Tibial artery (tissue), 4 donors: ENCODE data around the gene IGFBP4.

Source experiments
- DNase-seq, 2 donors: peaks; one replicate each; pipeline ENCODE4 v3.0.0-alpha.2; 2019
- H3K27ac ChIP-seq, 2 donors: fragments of 200-600 bp; sonication (generic) in 1 of 2; 1 replicate in 1 of 2; 2 replicates in 1 of 2; pipeline ENCODE4 v1.5.1; 2018 to 2019; ENCODE audit warnings: mild to moderate bottlenecking in 1 of 2
- H3K27me3 ChIP-seq, 2 donors: fragments of 200-600 bp; sonication (generic) in 1 of 2; one replicate each; pipeline versions ENCODE4 v1.5.1 to v1.6.0; 2016 to 2019
- H3K36me3 ChIP-seq, 3 donors: fragments of 200-600 bp; sonication (generic) in 2 of 3; one replicate each; pipeline ENCODE4 v1.5.1; 2016 to 2019; ENCODE audit warnings: mild to moderate bottlenecking in 2 of 3
- H3K4me1 ChIP-seq, 4 donors: fragments of 200-600 bp; sonication (generic) in 2 of 4; 1 replicate in 3 of 4; 2 replicates in 1 of 4; pipeline ENCODE4 v1.5.1; 2016 to 2019
- H3K4me3 ChIP-seq, 2 donors: fragments of 200-600 bp; sonication (generic) in 1 of 2; 1 replicate in 1 of 2; 2 replicates in 1 of 2; pipeline ENCODE4 v1.5.1; 2018 to 2019; ENCODE audit warnings: mild to moderate bottlenecking in 2 of 2
- H3K9me3 ChIP-seq, 3 donors: fragments of 200-600 bp; sonication (generic) in 1 of 3; one replicate each; pipeline ENCODE4 v1.5.1; 2016 to 2019
- intact Hi-C: fragments of 100-400 bp; cut with DNase I; formaldehyde crosslinking; loops from one replicate; pipeline ENCODE4 v1.15.0; 2023; ENCODE audit warnings: low total_unique reads
- TF ChIP-seq, protein P1 (sequence below), 2 experiments: fragments of 200-600 bp in 1 of 2; fragments of 450-650 bp in 1 of 2; IDR thresholded peaks; one replicate each; pipeline ENCODE4 v1.5.1; 2017 to 2019; ENCODE audit warnings: antibody characterized with exemption in 2 of 2, mild to moderate bottlenecking in 1 of 2, moderate library complexity in 1 of 2

IGFBP4 gene

DNA sequence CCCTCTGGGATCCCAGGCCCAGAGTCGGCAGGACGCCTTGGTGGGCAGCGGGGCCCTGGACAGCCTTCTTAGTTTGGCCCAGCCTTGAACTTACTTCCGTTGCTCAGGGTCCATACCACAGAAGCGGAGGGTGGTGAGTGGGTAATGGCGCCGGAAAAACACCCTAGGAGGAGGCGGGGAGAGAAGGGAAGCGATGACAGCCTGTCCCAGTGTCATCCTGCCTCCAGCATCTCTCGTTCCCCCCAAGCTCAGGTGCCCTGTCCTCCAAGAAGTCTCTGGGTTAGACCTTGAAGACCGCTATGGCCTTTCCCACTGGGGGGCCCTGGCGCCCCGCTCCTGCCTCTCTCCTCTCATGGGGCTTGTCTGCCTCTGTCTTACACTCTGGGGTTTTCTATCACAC lies 35.2 kb downstream of the IGFBP4 start:
- TF ChIP-seq, protein P1, sequence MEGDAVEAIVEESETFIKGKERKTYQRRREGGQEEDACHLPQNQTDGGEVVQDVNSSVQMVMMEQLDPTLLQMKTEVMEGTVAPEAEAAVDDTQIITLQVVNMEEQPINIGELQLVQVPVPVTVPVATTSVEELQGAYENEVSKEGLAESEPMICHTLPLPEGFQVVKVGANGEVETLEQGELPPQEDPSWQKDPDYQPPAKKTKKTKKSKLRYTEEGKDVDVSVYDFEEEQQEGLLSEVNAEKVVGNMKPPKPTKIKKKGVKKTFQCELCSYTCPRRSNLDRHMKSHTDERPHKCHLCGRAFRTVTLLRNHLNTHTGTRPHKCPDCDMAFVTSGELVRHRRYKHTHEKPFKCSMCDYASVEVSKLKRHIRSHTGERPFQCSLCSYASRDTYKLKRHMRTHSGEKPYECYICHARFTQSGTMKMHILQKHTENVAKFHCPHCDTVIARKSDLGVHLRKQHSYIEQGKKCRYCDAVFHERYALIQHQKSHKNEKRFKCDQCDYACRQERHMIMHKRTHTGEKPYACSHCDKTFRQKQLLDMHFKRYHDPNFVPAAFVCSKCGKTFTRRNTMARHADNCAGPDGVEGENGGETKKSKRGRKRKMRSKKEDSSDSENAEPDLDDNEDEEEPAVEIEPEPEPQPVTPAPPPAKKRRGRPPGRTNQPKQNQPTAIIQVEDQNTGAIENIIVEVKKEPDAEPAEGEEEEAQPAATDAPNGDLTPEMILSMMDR (IDR thresholded peaks at IDR 0.05): no peak
- no peaks in the 10 kb centered on the region for H3K27me3 ChIP-seq
- H3K9me3 ChIP-seq: no peaks in the 10 kb centered on the region
- no peak overlapping the region for H3K4me3 ChIP-seq
- H3K27ac ChIP-seq: no peak overlapping the region
- DNase-seq: no peak
- intact Hi-C loops: loop anchor here (5.0 kb wide), 1 partner anchor 54 kb away; no protein-coding TSS in a partner anchor
- H3K36me3 ChIP-seq: no peaks in the 10 kb centered on the region
- peaks cover 0 to 9% (median 5%) of the 10 kb centered on the region in 4 donors for H3K4me1 ChIP-seq

DNA sequence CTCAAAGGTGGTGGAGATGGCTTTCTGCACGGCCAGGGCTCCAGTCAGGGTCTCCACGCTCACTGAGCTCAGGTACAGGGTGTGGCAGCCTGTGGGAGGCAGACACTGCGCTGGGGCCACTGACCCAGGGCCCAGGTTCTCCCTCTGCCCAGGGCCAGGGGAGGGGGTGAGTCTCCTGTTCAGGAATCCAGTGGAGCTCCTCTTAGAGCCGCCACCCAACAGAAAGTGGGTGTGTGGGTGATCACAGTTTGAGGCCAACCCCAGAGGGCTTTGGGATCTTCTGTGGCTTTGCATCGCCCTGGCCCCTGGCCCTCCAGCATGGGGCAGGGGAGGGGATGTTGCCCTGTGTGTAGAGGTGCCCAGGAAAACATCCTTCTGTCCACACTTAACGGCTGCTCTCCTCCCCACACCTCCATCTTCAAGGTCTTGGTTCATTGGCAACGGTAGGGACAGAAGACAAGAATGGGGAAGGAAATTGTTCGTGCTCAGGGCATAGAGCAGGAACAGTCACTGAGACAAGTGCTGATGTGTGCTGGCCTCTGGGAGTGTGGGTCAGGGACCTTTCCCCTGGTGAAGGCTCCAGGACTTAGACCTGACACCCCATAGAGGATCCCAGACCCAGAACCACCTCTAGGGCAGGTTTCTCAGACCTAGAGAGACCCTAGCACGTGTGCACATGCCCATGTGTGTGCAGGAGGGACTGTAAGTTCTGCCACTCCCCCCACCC lies 36.7 kb downstream of the IGFBP4 start:
- Histone ChIP-seq H3K27ac (no peak overlapping the region), H3K27me3 (no peaks in the 10 kb centered on the region), H3K9me3 (no peaks in the 10 kb centered on the region), H3K4me1 (peaks cover 0 to 9% (median 5%) of the 10 kb centered on the region in 4 donors), H3K4me3 (no peak overlapping the region), H3K36me3 (no peaks in the 10 kb centered on the region)
- intact Hi-C loops: loop anchor here (5.0 kb wide), 1 partner anchor 52 kb away; no protein-coding TSS in a partner anchor
- no peak for DNase-seq
- TF ChIP-seq, protein P1 (IDR thresholded peaks at IDR 0.05): no peak

DNA sequence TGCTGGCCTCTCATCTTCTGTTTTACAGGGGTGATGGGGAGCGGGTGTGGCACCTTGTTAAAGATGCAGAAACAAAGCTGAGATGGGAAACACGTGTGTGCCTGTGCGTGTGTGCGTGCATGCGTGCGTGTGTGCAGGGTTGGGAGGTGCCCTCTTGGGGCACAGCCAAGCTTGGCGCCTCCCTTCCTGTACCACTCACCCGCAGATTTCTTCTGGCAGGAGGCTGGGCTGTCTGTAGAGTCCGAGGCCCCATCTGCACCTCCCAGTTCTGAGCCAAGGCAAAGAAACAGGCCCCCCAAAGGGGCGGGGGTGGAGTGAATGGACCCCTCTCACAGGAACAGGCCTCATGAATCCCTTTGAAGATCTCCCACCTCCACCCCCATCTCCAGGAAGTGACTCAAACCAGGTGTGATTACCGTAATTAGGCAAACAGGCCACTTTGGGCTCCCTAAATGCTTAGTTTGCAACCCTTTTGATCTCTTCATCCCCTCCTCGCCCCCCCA lies 37.3 kb downstream of the IGFBP4 start:
- H3K4me3 ChIP-seq: no peak overlapping the region
- no peaks in the 10 kb centered on the region for H3K36me3 ChIP-seq
- H3K27ac ChIP-seq: no peak overlapping the region
- H3K27me3 ChIP-seq: no peaks in the 10 kb centered on the region
- TF ChIP-seq, protein P1 (IDR thresholded peaks at IDR 0.05): no peak
- DNase-seq: no peak
- H3K9me3 ChIP-seq: no peaks in the 10 kb centered on the region
- H3K4me1 ChIP-seq: peaks cover 0 to 6% (median 4%) of the 10 kb centered on the region in 4 donors
- intact Hi-C loops: no loop called here

DNA sequence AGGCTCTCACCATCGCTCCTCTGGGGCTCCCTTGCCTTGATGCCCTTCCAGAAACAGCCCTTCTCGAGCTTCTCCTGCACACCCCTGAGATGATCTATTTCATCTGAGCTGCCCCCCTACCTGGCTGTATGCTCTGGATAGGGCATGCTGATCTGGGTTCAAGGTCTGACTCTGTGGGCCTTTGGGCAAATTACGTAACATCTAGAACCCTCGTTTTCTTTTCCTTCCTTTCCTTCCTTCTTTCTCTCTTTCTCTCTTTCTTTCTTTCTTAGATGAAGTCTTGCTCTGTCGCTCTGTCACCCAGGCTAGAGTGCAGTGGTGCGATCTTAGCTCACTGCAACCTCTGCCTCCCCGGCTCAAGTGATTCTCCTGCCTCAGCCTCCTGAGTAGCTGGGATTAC lies 37.9 kb downstream of the IGFBP4 start:
- TF ChIP-seq, protein P1 (IDR thresholded peaks at IDR 0.05): no peak
- DNase-seq: no peak
- no peak overlapping the region for H3K27ac ChIP-seq
- no peaks in the 10 kb centered on the region for H3K27me3 ChIP-seq
- no peak overlapping the region for H3K4me3 ChIP-seq
- H3K9me3 ChIP-seq: no peaks in the 10 kb centered on the region
- intact Hi-C loops: no loop called here
- peaks cover 0 to 5% (median under 1%) of the 10 kb centered on the region in 4 donors for H3K4me1 ChIP-seq
- H3K36me3 ChIP-seq: no peaks in the 10 kb centered on the region

DNA sequence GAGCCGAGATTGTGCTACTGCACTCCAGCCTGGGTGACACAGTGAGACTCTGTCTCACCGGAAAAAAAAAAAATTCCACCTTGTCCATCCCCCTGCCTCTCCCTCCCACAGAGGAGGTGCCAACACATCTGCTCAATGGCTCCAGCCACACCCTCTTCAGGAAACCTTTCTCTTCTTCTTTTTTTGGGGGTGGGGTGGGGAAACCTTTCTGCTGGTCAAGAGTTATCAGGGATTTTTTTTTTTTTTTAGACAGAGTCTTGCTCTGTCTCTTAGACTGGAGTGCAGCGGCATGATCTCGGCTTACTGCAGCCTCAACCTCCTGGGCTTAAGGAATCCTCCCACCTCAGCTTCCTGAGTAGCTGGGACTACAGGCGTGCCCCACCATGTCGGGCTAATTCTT lies 39.5 kb downstream of the IGFBP4 start:
- intact Hi-C loops: no loop called here

More for the DNA sequence above, 39.5 kb downstream of the IGFBP4 start:
- TF ChIP-seq, protein P1 (IDR thresholded peaks at IDR 0.05): no peak
- no peaks in the 10 kb centered on the region for H3K9me3 ChIP-seq
- no peak for DNase-seq
- no peaks in the 10 kb centered on the region for H3K27me3 ChIP-seq
- no peaks in the 10 kb centered on the region for H3K36me3 ChIP-seq
- no peak overlapping the region for H3K27ac ChIP-seq
- H3K4me3 ChIP-seq: no peak overlapping the region
- H3K4me1 ChIP-seq: peaks cover 0 to 10% (median 0%) of the 10 kb centered on the region in 4 donors
